T-helper 1 cell (primary cell): ENCODE measurements around the gene FBXW11.
A peak's percentile ranks its signal among the peaks of the same experiment; 100 is the strongest.

Experiments
- DNase-seq, 5 donors: peaks; one replicate each; pipeline ENCODE4 v3.0.0-alpha.2; 2012 to 2020

Gene FBXW11

DNA sequence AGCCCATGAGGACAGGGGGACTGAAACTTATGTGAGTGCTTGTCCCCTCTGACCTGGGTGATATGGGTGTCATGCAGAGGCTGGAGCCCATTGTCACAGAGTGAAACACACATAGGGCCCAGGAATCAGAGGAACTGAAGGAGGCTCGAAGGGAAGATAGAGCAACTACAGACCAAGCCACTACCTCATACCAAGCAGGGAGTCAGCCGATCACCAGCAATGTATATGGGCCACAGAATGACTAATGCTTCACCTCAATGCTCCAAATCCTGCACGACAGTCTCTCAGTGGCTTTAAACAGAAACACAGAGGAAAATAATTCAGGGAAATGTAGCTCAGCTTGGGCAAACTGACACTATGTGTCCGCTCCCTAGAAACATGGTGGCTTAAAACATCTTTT, 8.9 kb upstream of the FBXW11 start:
- DNase-seq: no peak

- no peak for DNase-seq
These were observed 3.8 kb upstream of the FBXW11 start for GRCh38 chr5:172010278-172010677.

DNA sequence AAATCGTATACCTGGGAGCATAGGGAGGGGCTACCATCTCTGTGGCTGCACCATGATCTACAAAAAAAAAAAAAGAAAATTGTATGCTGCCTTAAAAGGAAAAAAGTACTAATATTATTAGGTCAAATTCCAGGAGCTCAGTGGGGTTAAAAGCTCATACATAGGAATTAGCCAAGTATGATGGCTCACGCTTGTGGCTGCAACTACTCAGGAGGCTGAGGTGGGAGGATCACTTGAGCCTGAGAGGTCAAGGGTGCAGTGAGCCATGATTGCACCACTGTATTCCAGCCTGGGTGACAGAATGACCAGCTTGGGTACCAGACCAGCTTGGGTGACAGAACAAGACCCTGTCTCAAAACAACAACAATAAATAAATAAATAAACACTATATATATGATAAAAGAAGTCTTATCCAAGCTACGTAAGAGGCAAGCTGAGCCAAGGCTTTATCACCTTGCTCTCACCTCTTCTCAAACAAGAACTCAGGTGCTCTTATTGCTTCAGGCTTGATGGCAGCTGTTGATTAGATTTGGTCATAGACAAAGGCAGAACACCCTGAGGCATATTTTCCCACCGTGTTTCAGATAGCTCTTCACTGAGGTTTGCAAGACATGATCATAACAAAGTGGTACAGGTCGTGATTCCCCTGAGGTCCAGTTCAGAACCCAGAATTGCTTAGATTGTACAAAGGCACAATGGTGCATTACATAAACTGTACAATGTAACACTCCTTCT, 3.3 kb upstream of the FBXW11 start:
- no peak for DNase-seq

DNA sequence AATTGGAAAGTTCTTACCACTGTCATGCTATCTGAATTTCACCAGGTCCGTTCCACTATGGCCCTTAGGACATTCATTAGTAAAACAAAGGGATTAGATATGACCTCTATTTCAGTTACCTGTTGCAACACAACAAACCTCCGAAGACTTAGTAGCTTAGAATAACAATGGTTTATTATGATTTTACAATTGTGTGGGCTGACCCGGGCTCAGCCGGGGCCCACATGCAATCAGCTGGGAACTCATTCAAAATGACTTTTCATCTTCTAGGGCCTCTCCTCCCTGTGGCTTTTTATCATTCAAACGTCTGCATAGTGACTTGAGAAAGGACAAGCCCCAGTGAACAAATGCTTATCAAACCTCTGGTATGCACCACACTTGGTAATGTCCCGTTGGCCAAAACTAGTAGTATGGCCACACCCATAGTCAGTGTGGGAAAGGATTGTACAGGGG, 2.3 kb upstream of the FBXW11 start:
- DNase-seq: no peak

GRCh38 chr5:172008111-172008455, 1.6 kb upstream of the FBXW11 start:
- DNase-seq: no peak

DNA sequence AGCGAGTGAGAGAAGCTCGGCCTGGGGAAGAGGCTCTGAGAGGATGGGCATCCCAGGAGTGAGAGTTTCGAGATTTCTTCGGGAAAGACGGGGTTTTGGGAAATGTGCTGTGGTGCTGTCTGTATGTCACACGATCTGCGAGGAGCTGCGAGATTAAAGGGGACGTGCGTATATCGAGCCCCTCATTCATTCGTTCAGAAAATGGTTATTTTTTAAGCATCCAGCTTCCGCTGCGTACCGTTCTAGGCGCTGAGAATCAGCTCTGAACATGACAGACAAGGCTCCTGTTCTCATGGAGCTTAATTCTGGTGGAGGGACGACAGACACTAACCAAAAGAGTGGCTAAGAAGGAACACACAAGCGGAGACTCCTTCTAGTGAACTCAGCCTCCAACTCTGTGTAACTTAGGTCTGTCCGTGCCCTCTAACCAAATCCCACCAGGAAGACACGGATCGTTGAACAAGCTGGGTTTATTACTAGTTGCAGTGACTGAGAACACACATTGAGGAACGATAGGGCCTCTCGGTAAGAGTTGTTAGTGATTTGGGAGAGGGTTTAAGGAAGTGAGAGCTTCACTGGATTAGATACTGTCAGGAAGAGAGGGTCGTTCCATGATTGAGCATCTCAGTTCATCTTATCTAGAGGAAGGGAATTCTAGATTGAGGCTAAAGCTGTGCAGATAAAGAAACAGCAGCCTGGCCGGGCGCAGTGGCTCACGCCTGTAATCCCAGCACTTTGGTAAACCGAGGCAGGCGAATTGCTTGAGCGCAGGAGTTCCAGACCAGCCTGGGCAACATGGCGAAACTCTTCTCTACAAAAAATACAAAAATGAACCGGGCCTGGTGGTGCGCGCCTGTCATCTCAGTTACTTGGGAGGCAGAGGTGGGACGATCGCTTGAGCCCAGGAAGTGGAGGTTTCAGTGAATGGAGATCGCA, 1.0 kb upstream of the FBXW11 start:
- DNase-seq: peak in 1 of 5 donors; percentile 16

GRCh38 chr5:172005708-172006320, 624 bp downstream of the FBXW11 start:
- DNase-seq: peak in 1 of 5 donors; percentile 8

- peak in 1 of 5 donors; percentile 41 for DNase-seq
These were observed 1.6 kb downstream of the FBXW11 start for GRCh38 chr5:172004824-172005237.

DNA sequence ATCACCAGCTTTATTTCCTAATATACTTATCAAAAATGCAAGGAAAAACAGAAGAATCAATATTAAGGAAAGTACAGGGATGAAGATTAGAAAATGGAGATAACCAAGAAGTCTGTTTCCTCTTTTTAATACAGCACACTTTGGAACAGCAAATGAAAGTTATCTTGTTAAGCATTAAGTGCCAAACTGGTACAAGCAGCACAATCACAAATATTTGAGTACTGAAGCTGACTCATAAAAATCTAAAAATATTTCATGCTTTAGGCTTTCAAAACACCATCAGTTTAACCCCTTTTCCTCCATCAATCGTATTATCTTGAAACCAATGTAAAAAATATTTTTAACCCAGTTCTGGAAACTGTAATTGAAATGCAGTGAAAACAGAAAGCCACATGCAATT, 2.7 kb downstream of the FBXW11 start:
- no peak for DNase-seq

DNA sequence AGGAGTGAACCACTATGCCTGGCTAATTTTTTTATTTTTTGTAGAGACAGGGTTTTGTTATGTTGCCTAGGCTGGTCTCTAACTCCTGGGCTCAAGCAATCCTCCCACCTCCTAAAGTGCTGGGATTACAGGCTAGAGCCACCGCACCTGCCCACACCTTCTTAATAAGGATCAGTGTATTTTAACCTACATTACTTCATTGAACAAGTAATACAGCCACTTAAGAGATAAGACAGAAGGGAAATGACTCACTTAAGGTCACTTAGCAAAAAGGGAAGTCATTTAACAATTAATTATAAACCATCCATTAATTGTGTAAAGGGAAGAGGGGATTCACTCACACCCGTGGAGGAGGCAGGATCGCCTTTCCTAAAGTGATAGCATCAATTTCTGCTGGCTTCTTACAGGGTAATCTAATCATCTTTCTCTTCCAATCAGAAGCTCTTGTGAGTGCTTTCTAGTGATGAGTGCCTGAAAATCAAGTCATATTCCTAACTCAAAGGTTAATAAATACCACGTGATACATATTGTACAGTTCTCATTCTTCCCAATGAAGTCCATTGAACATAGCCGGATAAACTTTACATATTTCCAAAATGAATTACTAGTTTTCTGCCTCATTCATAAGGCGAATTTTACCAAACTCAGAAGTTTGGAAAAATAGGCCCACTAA, 3.5 kb downstream of the FBXW11 start:
- no peak for DNase-seq

GRCh38 chr5:172002310-172002709, 4.1 kb downstream of the FBXW11 start:
- DNase-seq: peak in 1 of 5 donors; percentile 40

- DNase-seq: no peak
These were observed 6.6 kb downstream of the FBXW11 start for GRCh38 chr5:171999877-172000276.

DNA sequence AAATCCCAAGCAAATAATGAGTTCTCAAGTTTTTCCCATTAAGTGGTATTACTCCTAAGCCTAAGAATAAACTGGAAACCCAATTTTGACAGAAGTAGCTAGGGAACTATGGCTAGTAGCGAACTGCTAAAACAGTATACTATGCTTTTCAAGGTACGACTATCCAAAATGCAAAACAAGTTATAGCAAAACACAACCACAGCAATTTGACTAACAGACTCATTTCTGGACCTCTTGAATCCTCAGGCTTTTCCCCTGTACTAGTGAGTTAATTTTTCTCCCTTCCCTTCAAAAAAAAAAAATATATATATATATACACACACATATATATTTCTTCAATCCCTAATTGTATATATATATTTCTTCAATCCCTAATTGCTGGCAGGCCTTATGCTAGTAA, 7.3 kb downstream of the FBXW11 start:
- DNase-seq: no peak

GRCh38 chr5:171997011-171997410, 9.4 kb downstream of the FBXW11 start:
- no peak for DNase-seq

DNA sequence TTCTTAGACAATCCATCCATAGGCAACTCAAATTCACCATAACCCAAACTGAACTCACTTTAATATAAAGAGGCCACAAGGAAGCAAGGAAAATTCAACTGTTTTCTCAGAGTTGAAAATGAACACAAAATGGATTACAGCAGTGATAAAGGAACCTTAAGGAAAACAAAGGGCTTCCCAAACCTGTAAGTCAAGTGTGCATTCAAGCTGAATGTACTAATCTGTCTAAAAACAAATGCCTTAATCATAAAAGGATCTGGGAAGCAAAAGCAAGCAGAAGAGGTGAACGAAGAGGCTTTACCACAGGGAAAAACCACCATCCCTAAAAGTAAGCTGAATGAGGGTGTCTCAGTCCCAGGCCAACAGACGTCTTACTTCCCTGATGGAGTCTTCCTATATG, 13.6 kb downstream of the FBXW11 start:
- DNase-seq: no peak

GRCh38 chr5:171992305-171992704, 14.1 kb downstream of the FBXW11 start:
- no peak for DNase-seq

DNA sequence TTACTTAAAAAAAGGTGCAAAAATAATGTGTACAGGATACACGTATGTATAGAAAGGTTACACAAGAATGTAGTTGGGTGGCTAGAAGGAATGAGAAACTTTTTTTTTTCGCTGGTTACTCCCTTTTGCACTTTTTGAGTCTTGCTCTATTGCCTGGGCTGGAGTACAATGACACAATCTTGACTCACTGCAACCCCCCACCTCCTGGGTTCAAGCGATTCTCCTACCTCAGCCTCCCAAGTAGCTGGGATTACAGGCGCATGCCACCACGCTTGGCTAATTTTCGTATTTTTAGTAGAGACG, 15.8 kb downstream of the FBXW11 start:
- DNase-seq: no peak

DNA sequence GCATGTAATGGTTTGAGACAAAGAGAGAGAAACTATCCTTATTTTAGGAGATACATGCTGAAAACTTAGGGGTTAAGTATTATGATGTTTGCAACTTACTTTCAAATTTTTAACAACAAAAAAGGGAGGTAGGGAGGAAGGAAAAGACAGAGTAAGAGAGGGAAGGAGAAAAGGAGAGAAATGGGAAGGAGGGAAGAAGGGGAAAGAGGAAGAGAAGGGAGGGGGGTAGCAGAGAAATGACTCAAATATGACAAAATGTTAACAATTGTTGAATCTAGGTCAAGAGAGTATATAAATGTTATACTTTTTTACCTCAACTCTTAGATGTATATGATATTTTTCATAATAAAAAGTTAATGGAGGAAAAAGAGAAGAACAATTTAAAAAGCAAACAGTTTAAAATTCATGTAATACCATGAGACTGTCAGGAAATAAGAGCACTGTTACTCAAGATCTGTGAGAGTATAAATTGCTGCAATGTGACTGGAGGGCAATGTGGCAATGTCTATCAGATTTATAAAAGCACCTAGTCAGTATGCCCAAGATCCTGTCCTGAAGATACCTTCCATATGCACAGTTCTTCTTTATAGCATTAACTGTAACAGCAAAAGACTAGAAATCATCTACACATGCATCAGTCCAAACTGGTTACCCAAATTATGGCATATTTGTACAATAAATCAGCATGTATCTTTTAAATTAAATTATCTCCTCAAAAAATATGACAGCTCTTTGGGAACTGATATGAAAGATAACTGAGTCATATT, 16.3 kb downstream of the FBXW11 start:
- DNase-seq: no peak

- DNase-seq: peak in 1 of 5 donors; percentile 66
These were observed 17.2 kb downstream of the FBXW11 start for GRCh38 chr5:171989276-171989675.

- no peak for DNase-seq
These were observed 19.7 kb downstream of the FBXW11 start for GRCh38 chr5:171986772-171987171.

- DNase-seq: peak in 1 of 5 donors; percentile 67
These were observed 21.6 kb downstream of the FBXW11 start for GRCh38 chr5:171984748-171985419.

DNA sequence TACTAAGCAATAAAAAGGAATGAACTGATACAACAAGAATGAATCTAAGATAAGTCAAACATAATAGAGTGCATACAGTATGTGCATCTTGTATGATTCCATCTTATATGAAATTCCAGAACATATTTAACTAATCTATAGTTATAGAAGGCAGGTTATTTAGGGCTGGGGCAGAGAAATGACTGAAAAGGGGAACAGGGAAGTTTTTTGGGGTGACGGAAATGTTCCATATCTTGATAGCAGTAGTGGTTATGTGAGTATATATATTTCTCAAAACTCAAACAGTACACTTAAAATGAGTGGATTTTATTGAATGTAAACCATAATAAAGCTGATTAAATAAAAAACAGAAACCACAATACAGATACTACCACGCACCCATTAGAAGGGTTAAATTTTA, 24.6 kb downstream of the FBXW11 start:
- no peak for DNase-seq
